Measurements from ENCODE around the gene TTLL11. TPM values are rescaled to one million over a fixed set of nuclear protein-coding genes. Genes with fewer than 3 reads are reported as not detected.

The TTLL11 gene
- total and polyA plus RNA-seq, 2 experiments from 2014 or later, result 0.57 to 1.4 TPM

DNA sequence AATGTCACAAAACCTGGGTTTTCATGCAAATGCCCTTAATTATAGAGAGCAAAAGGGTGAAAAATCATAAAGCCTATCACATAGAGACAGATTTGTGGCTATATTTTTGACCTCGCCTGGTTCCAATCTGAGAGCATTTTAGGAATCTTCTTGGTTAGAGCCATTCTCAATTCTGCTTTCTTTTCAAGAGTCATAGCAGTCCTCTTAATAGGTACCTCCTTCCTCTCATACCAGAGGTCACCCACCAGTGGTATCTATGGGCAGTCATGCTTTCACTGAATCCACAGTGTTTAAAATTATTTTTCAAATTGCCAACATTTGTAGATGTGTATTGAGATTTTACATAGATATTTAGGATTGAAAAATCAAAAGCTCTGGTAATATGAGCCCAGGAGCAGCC is 226.2 kb downstream of the TTLL11 start:
- Mint-ChIP-seq H3K4me1 (peaks cover 30% of the 10 kb centered on the region), H3K4me3 (no peak overlapping the region), H3K36me3 (ENCODE audit: low read depth) (no peaks in the 10 kb centered on the region), H3K9me3 (no peaks in the 10 kb centered on the region), H3K27me3 (ENCODE audit: insufficient read depth, low read depth, poor library complexity) (peaks cover 7% of the 10 kb centered on the region), H3K27ac (no peak overlapping the region)
- Histone ChIP-seq H3K79me2 (replicated peaks; ENCODE audit: insufficient read depth) (no peaks in the 10 kb centered on the region), H4K20me1 (replicated peaks; ENCODE audit: insufficient read depth) (0 out of 2 replicates have a peak, but pooled peaks cover 3% of the 10 kb centered on the region), H3K4me3 (no peak overlapping the region), H3F3A (replicated peaks; ENCODE audit: low read depth) (no peaks in the 10 kb centered on the region), H3K9me2 (ENCODE audit: insufficient read depth) (no peaks in the 10 kb centered on the region), H2AFZ (no peak overlapping the region), H3K27me3 (ENCODE audit: insufficient read depth) (no peaks in the 10 kb centered on the region), H3K4me1 (ENCODE audit: insufficient read depth) (peaks cover 10% of the 10 kb centered on the region), H3K36me3 (ENCODE audit: insufficient read depth) (no peaks in the 10 kb centered on the region), H3K27ac (ENCODE audit: low read depth) (no peak overlapping the region), H3K4me2 (no peak overlapping the region)
- DNase-seq (ENCODE audit: low spot score), result no peak
- TF ChIP-seq ZNF114 (CRISPR knock-in tag; IDR thresholded peaks at IDR 0.05) (no peak), JUNB (IDR thresholded peaks at IDR 0.05; ENCODE audit: unreplicated experiment) (no peak), EZH2phosphoT487 (IDR thresholded peaks at IDR 0.05; ENCODE audit: unreplicated experiment) (no peak), STAT1 (IDR thresholded peaks at IDR 0.05; ENCODE audit: unreplicated experiment) (no peak), ZNF331 (CRISPR knock-in tag; IDR thresholded peaks at IDR 0.05; ENCODE audit: low read depth) (no peak)
- TF ChIP-seq, protein P1, sequence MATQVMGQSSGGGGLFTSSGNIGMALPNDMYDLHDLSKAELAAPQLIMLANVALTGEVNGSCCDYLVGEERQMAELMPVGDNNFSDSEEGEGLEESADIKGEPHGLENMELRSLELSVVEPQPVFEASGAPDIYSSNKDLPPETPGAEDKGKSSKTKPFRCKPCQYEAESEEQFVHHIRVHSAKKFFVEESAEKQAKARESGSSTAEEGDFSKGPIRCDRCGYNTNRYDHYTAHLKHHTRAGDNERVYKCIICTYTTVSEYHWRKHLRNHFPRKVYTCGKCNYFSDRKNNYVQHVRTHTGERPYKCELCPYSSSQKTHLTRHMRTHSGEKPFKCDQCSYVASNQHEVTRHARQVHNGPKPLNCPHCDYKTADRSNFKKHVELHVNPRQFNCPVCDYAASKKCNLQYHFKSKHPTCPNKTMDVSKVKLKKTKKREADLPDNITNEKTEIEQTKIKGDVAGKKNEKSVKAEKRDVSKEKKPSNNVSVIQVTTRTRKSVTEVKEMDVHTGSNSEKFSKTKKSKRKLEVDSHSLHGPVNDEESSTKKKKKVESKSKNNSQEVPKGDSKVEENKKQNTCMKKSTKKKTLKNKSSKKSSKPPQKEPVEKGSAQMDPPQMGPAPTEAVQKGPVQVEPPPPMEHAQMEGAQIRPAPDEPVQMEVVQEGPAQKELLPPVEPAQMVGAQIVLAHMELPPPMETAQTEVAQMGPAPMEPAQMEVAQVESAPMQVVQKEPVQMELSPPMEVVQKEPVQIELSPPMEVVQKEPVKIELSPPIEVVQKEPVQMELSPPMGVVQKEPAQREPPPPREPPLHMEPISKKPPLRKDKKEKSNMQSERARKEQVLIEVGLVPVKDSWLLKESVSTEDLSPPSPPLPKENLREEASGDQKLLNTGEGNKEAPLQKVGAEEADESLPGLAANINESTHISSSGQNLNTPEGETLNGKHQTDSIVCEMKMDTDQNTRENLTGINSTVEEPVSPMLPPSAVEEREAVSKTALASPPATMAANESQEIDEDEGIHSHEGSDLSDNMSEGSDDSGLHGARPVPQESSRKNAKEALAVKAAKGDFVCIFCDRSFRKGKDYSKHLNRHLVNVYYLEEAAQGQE (IDR thresholded peaks at IDR 0.05; ENCODE audit: unreplicated experiment), result no peak
- TF ChIP-seq, protein P2, sequence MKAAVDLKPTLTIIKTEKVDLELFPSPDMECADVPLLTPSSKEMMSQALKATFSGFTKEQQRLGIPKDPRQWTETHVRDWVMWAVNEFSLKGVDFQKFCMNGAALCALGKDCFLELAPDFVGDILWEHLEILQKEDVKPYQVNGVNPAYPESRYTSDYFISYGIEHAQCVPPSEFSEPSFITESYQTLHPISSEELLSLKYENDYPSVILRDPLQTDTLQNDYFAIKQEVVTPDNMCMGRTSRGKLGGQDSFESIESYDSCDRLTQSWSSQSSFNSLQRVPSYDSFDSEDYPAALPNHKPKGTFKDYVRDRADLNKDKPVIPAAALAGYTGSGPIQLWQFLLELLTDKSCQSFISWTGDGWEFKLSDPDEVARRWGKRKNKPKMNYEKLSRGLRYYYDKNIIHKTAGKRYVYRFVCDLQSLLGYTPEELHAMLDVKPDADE (IDR thresholded peaks at IDR 0.05), result no peak
- no peak for ATAC-seq

DNA sequence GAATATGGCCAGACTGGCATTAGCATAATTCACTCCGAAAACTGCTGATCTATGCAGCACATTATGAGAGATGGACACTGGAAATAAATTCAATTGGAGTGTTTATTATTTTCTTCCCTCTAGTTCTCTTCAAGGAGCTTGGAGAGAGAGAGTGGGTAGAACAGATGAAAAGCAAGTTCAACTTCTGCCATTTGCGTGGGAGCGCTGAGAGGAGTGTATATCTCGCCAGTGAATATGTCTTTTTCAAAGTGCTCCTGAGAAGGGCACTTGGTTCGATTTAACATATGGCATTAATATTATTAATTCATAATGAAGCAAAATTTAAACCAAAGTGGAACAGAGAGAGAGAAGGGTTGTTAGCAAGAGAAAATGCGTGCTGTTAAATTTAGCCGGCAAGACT is 227.2 kb downstream of the TTLL11 start:
- Histone ChIP-seq H3K79me2 (replicated peaks; ENCODE audit: insufficient read depth) (no peaks in the 10 kb centered on the region), H2AFZ (no peak overlapping the region), H3K27ac (ENCODE audit: low read depth) (no peak overlapping the region), H3K36me3 (ENCODE audit: insufficient read depth) (no peaks in the 10 kb centered on the region), H3K27me3 (ENCODE audit: insufficient read depth) (no peaks in the 10 kb centered on the region), H4K20me1 (replicated peaks; ENCODE audit: insufficient read depth) (0 out of 2 replicates have a peak, but pooled peaks cover 3% of the 10 kb centered on the region), H3K4me1 (ENCODE audit: insufficient read depth) (peaks cover 10% of the 10 kb centered on the region), H3K4me3 (no peak overlapping the region), H3K4me2 (no peak overlapping the region), H3F3A (replicated peaks; ENCODE audit: low read depth) (no peaks in the 10 kb centered on the region), H3K9me2 (ENCODE audit: insufficient read depth) (no peaks in the 10 kb centered on the region)
- peaks cover 30% of the 10 kb centered on the region for H3K4me1 Mint-ChIP-seq
- H3K9me3 Mint-ChIP-seq, result no peaks in the 10 kb centered on the region
- no peak overlapping the region for H3K4me3 Mint-ChIP-seq
- no peak for DNase-seq (ENCODE audit: low spot score)
- peaks cover 5% of the 10 kb centered on the region for H3K27me3 Mint-ChIP-seq (ENCODE audit: insufficient read depth, low read depth, poor library complexity)
- H3K27ac Mint-ChIP-seq, result no peak overlapping the region
- no peak for ATAC-seq
- H3K36me3 Mint-ChIP-seq (ENCODE audit: low read depth), result no peaks in the 10 kb centered on the region
- TF ChIP-seq, protein P1 (IDR thresholded peaks at IDR 0.05; ENCODE audit: unreplicated experiment), result no peak
- TF ChIP-seq ZNF331 (CRISPR knock-in tag; IDR thresholded peaks at IDR 0.05; ENCODE audit: low read depth), result no peak
